HEK293 (cell line): ENCODE results near the gene SVIL.

Experiments used
- CTCF ChIA-PET: fragments of 350-600 bp; formaldehyde crosslinking; extraction: SDS; loops from one replicate; lab custom pipeline; 2021; ENCODE audit warnings: antibody characterized with exemption; lab: Yijun Ruan, JAX
- POLR2A ChIA-PET: fragments of 300-600 bp; formaldehyde crosslinking; extraction: SDS; loops from one replicate; lab custom pipeline; 2020; ENCODE audit warnings: antibody characterized with exemption, inconsistent platforms; lab: Yijun Ruan, JAX
- H3K27ac ChIP-seq: fragments of 200-500 bp; sonication (Bioruptor generic); 2 replicates; pipeline ENCODE4 v1.5.1; 2014; ENCODE audit warnings: low read depth, low read length, control low read depth, inconsistent platforms; ENCODE audit errors: extremely low read depth
- H3K36me3 ChIP-seq, 2 experiments: fragments of 200-500 bp in 1 of 2; sonication (Bioruptor generic) in 1 of 2; 1 replicate in 1 of 2; 2 replicates in 1 of 2; pipeline ENCODE4 v1.5.1; 2014 to 2017; ENCODE audit warnings: inconsistent platforms in 2 of 2, low read length in 2 of 2; ENCODE audit not compliant: control insufficient read depth in 2 of 2, insufficient read depth in 1 of 2
- H3K4me1 ChIP-seq: fragments of 200-500 bp; sonication (Bioruptor generic); 2 replicates; pipeline ENCODE4 v1.5.1; 2014; ENCODE audit warnings: mild to moderate bottlenecking, low read length, inconsistent platforms; ENCODE audit not compliant: control insufficient read depth, insufficient read depth
- H3K4me3 ChIP-seq: 2 replicates; pipeline ENCODE4 v1.5.1; 2011; ENCODE audit warnings: low read depth, mild to moderate bottlenecking, control low read depth, low read length, moderate library complexity
- H3K9me3 ChIP-seq: fragments of 200-500 bp; sonication (Bioruptor generic); 2 replicates; pipeline ENCODE4 v1.5.1; 2014; ENCODE audit warnings: low read depth, low read length, inconsistent platforms; ENCODE audit not compliant: control insufficient read depth, insufficient read depth
- KLF10 ChIP-seq: fragments of 450-650 bp; IDR thresholded peaks from 2 replicates; pipeline ENCODE4 v1.5.1; 2018; ENCODE audit warnings: missing biosample characterization, mild to moderate bottlenecking, missing genetic modification characterization
- KLF8 ChIP-seq: fragments of 450-650 bp; formaldehyde crosslinking; IDR thresholded peaks from 2 replicates; pipeline ENCODE4 v1.5.1; 2016; ENCODE audit warnings: missing biosample characterization, missing genetic modification characterization
- PATZ1 ChIP-seq: fragments of 450-650 bp; formaldehyde crosslinking; IDR thresholded peaks from 2 replicates; pipeline ENCODE4 v1.5.1; 2016; ENCODE audit warnings: missing biosample characterization, missing genetic modification characterization
- PRDM1 ChIP-seq: fragments of 450-650 bp; formaldehyde crosslinking; IDR thresholded peaks from 2 replicates; pipeline ENCODE4; 2016; ENCODE audit warnings: missing biosample characterization, missing genetic modification characterization
- PRDM4 ChIP-seq: fragments of 450-650 bp; formaldehyde crosslinking; IDR thresholded peaks from 2 replicates; pipeline ENCODE4 v1.5.1; 2017; ENCODE audit warnings: missing biosample characterization, missing genetic modification characterization
- SCRT2 ChIP-seq: fragments of 450-650 bp; formaldehyde crosslinking; IDR thresholded peaks from 2 replicates; pipeline ENCODE4 v1.5.1; 2016; ENCODE audit warnings: missing biosample characterization, missing genetic modification characterization
- ZBTB11 ChIP-seq: fragments of 450-650 bp; formaldehyde crosslinking; conservative IDR thresholded peaks from 2 replicates; pipeline ENCODE4 v1.5.1; 2016; ENCODE audit warnings: low read depth, missing biosample characterization, missing genetic modification characterization
- ZBTB26 ChIP-seq: fragments of 450-650 bp; formaldehyde crosslinking; optimal IDR thresholded peaks from 2 replicates; pipeline ENCODE3; 2016; ENCODE audit warnings: missing biosample characterization, mild to moderate bottlenecking, missing genetic modification characterization
- ZNF121 ChIP-seq: fragments of 450-650 bp; formaldehyde crosslinking; IDR thresholded peaks from 2 replicates; pipeline ENCODE4 v1.5.1; 2016; ENCODE audit warnings: missing biosample characterization, missing genetic modification characterization
- ZNF138 ChIP-seq: fragments of 450-650 bp; formaldehyde crosslinking; IDR thresholded peaks from 2 replicates; pipeline ENCODE4 v1.5.1; 2016; ENCODE audit warnings: missing biosample characterization, missing genetic modification characterization, borderline replicate concordance
- ZNF155 ChIP-seq: fragments of 450-650 bp; formaldehyde crosslinking; IDR thresholded peaks from 2 replicates; pipeline ENCODE4 v1.5.1; 2016; ENCODE audit warnings: missing biosample characterization, missing genetic modification characterization
- ZNF175 ChIP-seq: fragments of 450-650 bp; formaldehyde crosslinking; IDR thresholded peaks from 2 replicates; pipeline ENCODE4 v1.5.1; 2016; ENCODE audit warnings: missing biosample characterization, missing genetic modification characterization
- ZNF2 ChIP-seq: fragments of 450-650 bp; formaldehyde crosslinking; IDR thresholded peaks from 2 replicates; pipeline ENCODE4 v1.5.1; 2016; ENCODE audit warnings: missing biosample characterization, missing genetic modification characterization
- ZNF23 ChIP-seq: fragments of 450-650 bp; formaldehyde crosslinking; IDR thresholded peaks from 2 replicates; pipeline ENCODE4 v1.5.1; 2016; ENCODE audit warnings: missing biosample characterization, missing genetic modification characterization, borderline replicate concordance
- ZNF248 ChIP-seq: fragments of 450-650 bp; formaldehyde crosslinking; IDR thresholded peaks from 2 replicates; pipeline ENCODE4 v1.5.1; 2017; ENCODE audit warnings: missing biosample characterization, missing genetic modification characterization
- ZNF324 ChIP-seq: fragments of 450-650 bp; formaldehyde crosslinking; IDR thresholded peaks from 2 replicates; pipeline ENCODE4 v1.5.1; 2016; ENCODE audit warnings: missing biosample characterization, missing genetic modification characterization
- ZNF37A ChIP-seq: fragments of 450-650 bp; IDR thresholded peaks from 2 replicates; pipeline ENCODE4 v1.5.1; 2018; ENCODE audit warnings: missing biosample characterization, missing genetic modification characterization
- ZNF514 ChIP-seq: fragments of 450-650 bp; formaldehyde crosslinking; IDR thresholded peaks from 2 replicates; pipeline ENCODE4 v1.5.1; 2016; ENCODE audit warnings: missing biosample characterization, missing genetic modification characterization
- ZNF529 ChIP-seq: fragments of 450-650 bp; formaldehyde crosslinking; IDR thresholded peaks from 2 replicates; pipeline ENCODE4 v1.5.1; 2017; ENCODE audit warnings: missing genetic modification characterization, missing biosample characterization; ENCODE audit not compliant: insufficient replicate concordance
- ZNF549 ChIP-seq: fragments of 450-650 bp; IDR thresholded peaks from 2 replicates; pipeline ENCODE4 v1.5.1; 2018; ENCODE audit warnings: missing biosample characterization, missing genetic modification characterization, mild to moderate bottlenecking, inconsistent platforms, moderate library complexity
- ZNF623 ChIP-seq: fragments of 450-650 bp; formaldehyde crosslinking; IDR thresholded peaks from 2 replicates; pipeline ENCODE4 v1.5.1; 2016; ENCODE audit warnings: missing biosample characterization, missing genetic modification characterization
- ZNF791 ChIP-seq: fragments of 450-650 bp; formaldehyde crosslinking; IDR thresholded peaks from 2 replicates; pipeline ENCODE4 v1.5.1; 2016; ENCODE audit warnings: missing biosample characterization, missing genetic modification characterization
- ZNF837 ChIP-seq: fragments of 450-650 bp; formaldehyde crosslinking; IDR thresholded peaks from 2 replicates; pipeline ENCODE4 v1.5.1; 2016; ENCODE audit warnings: missing biosample characterization, missing genetic modification characterization

SVIL gene

GRCh38 chr10:29668628-29669027 lies 33.9 kb upstream of the SVIL start (continued):
- TF ChIP-seq ZBTB11 (tag by site-specific recombination): no peak
- no peak for TF ChIP-seq KLF10 (tag by site-specific recombination)
- no peak for TF ChIP-seq PRDM4 (tag by site-specific recombination)
- no peak for TF ChIP-seq ZBTB26 (tag by site-specific recombination)
- TF ChIP-seq KLF8 (tag by site-specific recombination): no peak
- TF ChIP-seq SCRT2: no peak
- no peak for TF ChIP-seq ZNF138 (tag by site-specific recombination)
- no peak for TF ChIP-seq ZNF248
- no peak for TF ChIP-seq ZNF514
- no peak for TF ChIP-seq ZNF529
- TF ChIP-seq, all 188 proteins: peak for 0

GRCh38 chr10:29667191-29667590 lies 32.4 kb upstream of the SVIL start:
- CTCF ChIA-PET: interaction anchor here (1.1 to 1.8 kb wide), 2 partner anchors 10 to 12 kb away, joined by 3 to 4 read pairs; no protein-coding TSS in a partner anchor
- POLR2A ChIA-PET: no interaction called here
- no peak for TF ChIP-seq ZNF121 (tag by site-specific recombination)
- no peak for TF ChIP-seq PRDM1
- no peak for TF ChIP-seq ZNF623
- no peak for TF ChIP-seq ZNF324 (tag by site-specific recombination)
- TF ChIP-seq ZNF549 (tag by site-specific recombination): no peak
- no peak for TF ChIP-seq ZNF837 (tag by site-specific recombination)
- TF ChIP-seq ZNF155 (tag by site-specific recombination): no peak
- TF ChIP-seq PATZ1 (tag by site-specific recombination): no peak
- no peak for TF ChIP-seq ZNF37A (tag by site-specific recombination)
- TF ChIP-seq ZNF175 (tag by site-specific recombination): no peak
- TF ChIP-seq ZNF2 (tag by site-specific recombination): no peak
- TF ChIP-seq ZNF23 (tag by site-specific recombination): no peak
- no peak for TF ChIP-seq ZNF791 (tag by site-specific recombination)
- Histone ChIP-seq H3K36me3 (no peaks in the 10 kb centered on the region), H3K4me1 (0 out of 2 replicates have a peak, but pooled peaks cover 4% of the 10 kb centered on the region), H3K9me3 (no peaks in the 10 kb centered on the region), H3K4me3 (no peak overlapping the region), H3K27ac (no peak overlapping the region)
